COLO668 (cell line): ENCODE measurements around the gene GPR160.
"Not testable (repeated sequence)": the region's sequence is repeated elsewhere in the genome, so short reads cannot be mapped to it uniquely, and the experiment has no call there.

Source experiments
- DNase-seq: peaks from one replicate; lab custom pipeline; 2025; ENCODE audit not compliant: unreplicated experiment; lab: John Stamatoyannopoulos, UW

The GPR160 gene

DNA sequence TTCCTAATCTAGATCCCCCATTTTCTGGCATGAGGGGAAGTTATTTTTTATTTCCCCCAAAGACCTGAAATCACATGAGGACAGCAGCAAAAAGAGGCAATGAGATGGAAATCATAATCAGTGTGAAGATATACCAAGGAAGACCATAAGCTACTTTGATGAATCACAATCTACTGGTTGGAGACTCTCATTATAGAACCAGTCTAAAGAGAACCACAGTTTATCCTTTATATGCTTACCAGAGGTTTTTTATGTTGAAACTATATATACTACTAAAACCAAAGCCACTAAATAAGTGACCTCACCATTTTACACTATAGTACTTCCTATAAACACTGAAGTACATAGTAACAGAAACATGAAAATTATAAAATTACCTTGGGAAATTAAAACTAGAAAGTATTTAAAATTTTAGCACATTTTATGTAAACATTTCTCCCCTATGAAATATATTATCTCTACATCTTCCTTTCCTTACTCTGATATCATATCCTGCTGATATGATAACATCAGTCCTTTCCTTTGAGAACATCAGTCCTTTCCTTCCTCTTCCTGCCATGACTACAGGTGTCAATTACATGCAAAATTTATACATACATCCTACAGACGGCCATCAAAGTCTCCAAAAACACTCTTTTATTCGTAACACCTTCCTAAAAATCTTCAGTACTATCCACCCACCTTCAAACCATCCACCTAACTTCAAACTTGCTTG lies 71.9 kb downstream of the GPR160 start:
- no peak for DNase-seq

DNA sequence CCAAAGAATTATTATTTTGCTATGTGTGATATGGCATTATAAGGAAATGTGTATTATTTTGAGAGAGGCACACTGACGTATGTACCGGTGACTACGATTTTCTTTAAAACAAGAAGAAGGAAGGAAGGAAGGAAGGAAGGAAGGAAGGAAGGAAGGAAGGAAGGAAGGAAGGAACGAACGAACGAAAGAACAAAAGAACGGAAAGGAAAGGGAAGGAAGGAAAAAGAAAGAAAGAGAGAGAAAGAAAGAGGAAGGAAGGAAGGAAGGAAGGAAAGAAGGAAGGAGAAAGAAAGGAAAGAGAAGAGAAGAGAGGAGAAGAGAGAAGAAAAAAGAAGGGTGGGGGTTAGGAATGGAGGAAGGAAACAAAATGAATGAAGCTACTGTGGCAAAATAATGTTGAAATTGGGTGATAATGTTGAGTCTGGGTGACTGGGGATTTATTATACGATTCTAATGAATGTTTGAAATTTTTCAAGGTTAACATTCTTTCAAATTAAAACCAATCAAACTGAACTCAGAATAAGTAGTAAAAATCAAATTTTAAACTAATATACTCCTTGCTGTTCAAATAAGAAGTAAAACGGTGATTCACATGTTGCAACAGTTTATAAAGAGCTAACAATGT lies 73.5 kb downstream of the GPR160 start:
- DNase-seq = no peak

DNA sequence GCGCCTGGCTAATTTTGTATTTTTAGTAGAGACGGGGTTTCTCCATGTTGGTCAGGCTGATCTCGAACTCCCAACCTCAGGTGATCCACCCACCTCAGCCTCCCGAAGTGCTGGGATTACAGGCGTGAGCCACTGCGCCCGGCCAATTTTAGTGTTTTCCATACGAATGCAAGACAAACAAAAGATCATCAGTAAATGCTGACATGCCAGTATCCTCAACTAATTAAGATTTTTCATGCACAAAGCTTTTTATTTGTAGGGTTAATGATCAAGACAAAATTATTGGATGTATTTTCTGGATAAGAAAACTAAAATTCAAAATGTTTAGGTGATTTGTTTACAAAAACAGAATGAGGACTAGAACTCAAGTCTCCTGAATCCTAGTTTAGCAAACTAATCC lies 76.4 kb downstream of the GPR160 start:
- not testable (repeated sequence) for DNase-seq

- no peak for DNase-seq
Measured at GRCh38 chr3:170117134-170117533, 79.3 kb downstream of the GPR160 start.

GRCh38 chr3:170128259-170128976 lies 90.6 kb downstream of the GPR160 start:
- DNase-seq = no peak

GRCh38 chr3:170128977-170129431 lies 91.2 kb downstream of the GPR160 start:
- no peak for DNase-seq

- no peak for DNase-seq
Measured at GRCh38 chr3:170130532-170130931, 92.7 kb downstream of the GPR160 start.

DNA sequence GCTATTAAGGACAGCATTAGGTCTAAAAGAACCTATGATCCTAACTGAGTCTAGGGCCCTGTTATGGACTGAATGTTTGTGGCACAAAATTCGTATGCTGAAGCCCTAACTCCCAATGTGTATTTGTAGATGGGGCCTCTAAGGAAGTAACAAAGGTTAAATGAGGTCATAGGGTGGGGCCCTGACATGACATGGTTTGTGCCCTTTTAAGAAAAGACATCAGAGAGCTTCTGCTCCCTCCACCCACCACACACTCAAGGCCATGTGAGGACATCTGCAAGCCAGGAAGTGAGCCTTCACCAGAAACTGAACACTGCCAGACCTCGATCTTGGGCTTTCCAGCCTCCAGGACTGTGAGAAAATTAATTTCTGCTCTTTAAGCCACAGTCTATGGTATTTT lies 94.5 kb downstream of the GPR160 start:
- no peak for DNase-seq
